Measurements from ENCODE around the gene SLC7A1.

DNA sequence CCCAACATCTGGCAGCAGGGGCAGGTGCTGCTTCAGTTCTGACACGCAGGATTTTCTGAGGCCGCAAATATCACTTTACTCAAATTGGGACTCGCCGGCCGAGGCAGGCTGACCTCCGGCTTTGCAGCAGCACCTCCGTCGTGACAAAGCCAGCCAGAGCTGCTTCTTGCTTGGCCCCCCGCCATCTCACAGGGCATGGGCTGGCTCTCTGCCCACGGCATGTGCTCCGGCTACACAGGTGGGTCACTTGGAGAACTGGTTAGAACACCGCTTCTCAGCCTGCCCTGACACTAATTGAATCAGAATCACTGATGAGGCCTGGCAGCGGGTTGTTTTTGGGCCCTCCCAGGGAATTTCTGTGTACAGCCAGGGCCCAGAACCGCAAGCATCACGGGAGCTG is 112.3 kb downstream of the SLC7A1 start:
- TF ChIP-seq, protein P1, sequence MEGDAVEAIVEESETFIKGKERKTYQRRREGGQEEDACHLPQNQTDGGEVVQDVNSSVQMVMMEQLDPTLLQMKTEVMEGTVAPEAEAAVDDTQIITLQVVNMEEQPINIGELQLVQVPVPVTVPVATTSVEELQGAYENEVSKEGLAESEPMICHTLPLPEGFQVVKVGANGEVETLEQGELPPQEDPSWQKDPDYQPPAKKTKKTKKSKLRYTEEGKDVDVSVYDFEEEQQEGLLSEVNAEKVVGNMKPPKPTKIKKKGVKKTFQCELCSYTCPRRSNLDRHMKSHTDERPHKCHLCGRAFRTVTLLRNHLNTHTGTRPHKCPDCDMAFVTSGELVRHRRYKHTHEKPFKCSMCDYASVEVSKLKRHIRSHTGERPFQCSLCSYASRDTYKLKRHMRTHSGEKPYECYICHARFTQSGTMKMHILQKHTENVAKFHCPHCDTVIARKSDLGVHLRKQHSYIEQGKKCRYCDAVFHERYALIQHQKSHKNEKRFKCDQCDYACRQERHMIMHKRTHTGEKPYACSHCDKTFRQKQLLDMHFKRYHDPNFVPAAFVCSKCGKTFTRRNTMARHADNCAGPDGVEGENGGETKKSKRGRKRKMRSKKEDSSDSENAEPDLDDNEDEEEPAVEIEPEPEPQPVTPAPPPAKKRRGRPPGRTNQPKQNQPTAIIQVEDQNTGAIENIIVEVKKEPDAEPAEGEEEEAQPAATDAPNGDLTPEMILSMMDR (IDR thresholded peaks at IDR 0.05): no peak
- TF ChIP-seq POLR2AphosphoS5 (IDR thresholded peaks at IDR 0.05; ENCODE audit: insufficient read depth in 1 of 2, low read depth in 1 of 2): no peak
- no peak for TF ChIP-seq POLR2A (IDR thresholded peaks at IDR 0.05)

Data from vagina (tissue), 2 donors.